ENCODE results near the gene BSN.
A peak's percentile ranks its signal among the peaks of the same experiment; 100 is the strongest.

Gene BSN

DNA sequence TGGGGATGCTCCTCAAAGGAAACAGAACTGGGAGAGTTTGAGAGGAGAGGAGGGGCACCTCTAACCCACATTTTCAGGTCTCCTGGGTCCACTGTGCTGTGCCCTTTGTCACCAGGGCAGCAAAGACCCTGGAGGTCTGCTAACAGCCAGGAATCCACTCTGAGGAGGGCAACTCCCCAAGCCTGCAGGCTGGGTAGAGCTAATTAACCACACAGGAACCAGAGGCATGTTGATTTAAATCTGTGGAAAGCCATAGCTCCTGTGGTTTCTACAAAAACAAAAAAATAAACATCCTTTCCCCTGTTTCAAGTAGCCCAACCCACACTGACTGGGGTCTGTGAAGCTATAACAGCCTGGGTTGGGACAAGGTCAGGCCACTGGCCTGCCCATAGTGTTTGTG, 2.2 kb upstream of the BSN start:
- Histone ChIP-seq H3K27me3 (ENCODE audit: control insufficient read depth in 1 of 2, insufficient read depth in 1 of 2, low read length in 2 of 2) (peaks cover 45 to 55% of the 10 kb centered on the region in 2 experiments), H3K4me2 (ENCODE audit: low read length, poor library complexity, severe bottlenecking) (no peak overlapping the region), H3K79me1 (replicated peaks; ENCODE audit: low read length, poor library complexity, severe bottlenecking) (peaks cover 2% of the 10 kb centered on the region), H2BK5ac (ENCODE audit: low read depth, low read length, poor library complexity, severe bottlenecking) (no peak overlapping the region), H3K18ac (ENCODE audit: low read depth in 1 of 2, low read length in 2 of 2) (no peak overlapping the region), H2BK15ac (ENCODE audit: low read depth, poor library complexity, severe bottlenecking) (no peak overlapping the region), H4K91ac (ENCODE audit: low read length) (no peak overlapping the region), H2BK12ac (ENCODE audit: low read length in 2 of 2) (no peak overlapping the region), H3K36me3 (ENCODE audit: control insufficient read depth in 1 of 2, insufficient read depth in 2 of 2, low read depth in 1 of 2, low read length in 2 of 2) (no peaks in the 10 kb centered on the region), H3K9ac (ENCODE audit: low read length) (no peak overlapping the region), H3K4me1 (ENCODE audit: control insufficient read depth, insufficient read depth, low read depth, low read length) (peaks cover 15% of the 10 kb centered on the region), H3K14ac (ENCODE audit: low read length in 2 of 2) (no peak overlapping the region), H3K23ac (ENCODE audit: low read length in 2 of 2) (no peak overlapping the region), H3K9me3 (ENCODE audit: control insufficient read depth, low read length) (no peaks in the 10 kb centered on the region), H4K8ac (ENCODE audit: low read length) (no peak overlapping the region), H3K27ac (ENCODE audit: low read length, poor library complexity, severe bottlenecking) (no peak overlapping the region), H2AFZ (ENCODE audit: low read depth, low read length) (no peak overlapping the region), H2BK120ac (ENCODE audit: low read depth, low read length) (no peak overlapping the region), H3K4ac (ENCODE audit: low read depth in 1 of 2, low read length in 2 of 2) (no peak overlapping the region), H3K4me3 (ENCODE audit: insufficient read depth in 1 of 2, low read depth in 1 of 2, low read length in 2 of 2) (no peak overlapping the region), H2AK5ac (ENCODE audit: low read length, severe bottlenecking) (no peak overlapping the region)
- no peak for DNase-seq

DNA sequence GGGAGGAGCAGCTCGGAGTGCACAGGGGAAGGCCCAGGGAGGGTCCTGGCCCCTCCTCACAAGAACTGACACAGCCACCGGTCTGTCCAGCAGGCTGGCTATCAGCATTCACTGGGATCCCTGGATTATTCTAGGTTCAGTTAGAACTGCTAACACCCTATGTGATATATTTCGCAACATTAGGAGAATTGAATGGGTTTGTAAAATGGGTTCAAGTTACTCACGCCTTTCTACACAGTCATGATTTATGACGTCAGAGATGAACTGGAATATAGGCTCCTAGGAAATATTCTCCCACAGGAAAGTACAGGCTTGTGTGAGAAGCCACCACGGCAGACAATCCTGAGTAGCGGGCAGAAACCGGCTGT, 969 bp upstream of the BSN start:
- peak overlapping the region; percentile 90 for H3K9ac ChIP-seq (ENCODE audit: low read length)
- H2BK15ac ChIP-seq (ENCODE audit: low read depth, poor library complexity, severe bottlenecking), result no peak overlapping the region
- peaks cover 15% of the 10 kb centered on the region for H3K4me1 ChIP-seq (ENCODE audit: control insufficient read depth, insufficient read depth, low read depth, low read length)
- H3K36me3 ChIP-seq (ENCODE audit: control insufficient read depth in 1 of 2, insufficient read depth in 2 of 2, low read depth in 1 of 2, low read length in 2 of 2), result no peaks in the 10 kb centered on the region
- H3K4me2 ChIP-seq (ENCODE audit: low read length, poor library complexity, severe bottlenecking), result peak overlapping the region; percentile 57
- 61% methylated on average over 8 of the region's 8 CpGs for WGBS
- H3K18ac ChIP-seq (ENCODE audit: low read depth in 1 of 2, low read length in 2 of 2), result peak overlapping the region in 1 of 2 experiments; percentile 9
- H2BK12ac ChIP-seq (ENCODE audit: low read length in 2 of 2), result no peak overlapping the region
- no peak overlapping the region for H3K27ac ChIP-seq (ENCODE audit: low read length, poor library complexity, severe bottlenecking)
- no peak overlapping the region for H3K14ac ChIP-seq (ENCODE audit: low read length in 2 of 2)
- no peak overlapping the region for H4K91ac ChIP-seq (ENCODE audit: low read length)
- H3K23ac ChIP-seq (ENCODE audit: low read length in 2 of 2), result no peak overlapping the region
- no peak overlapping the region for H2AFZ ChIP-seq (ENCODE audit: low read depth, low read length)
- H3K27me3 ChIP-seq (ENCODE audit: control insufficient read depth in 1 of 2, insufficient read depth in 1 of 2, low read length in 2 of 2), result peaks cover 39 to 51% of the 10 kb centered on the region in 2 experiments
- no peak overlapping the region for H2AK5ac ChIP-seq (ENCODE audit: low read length, severe bottlenecking)
- DNase-seq, result peak; percentile 35
- H3K9me3 ChIP-seq (ENCODE audit: control insufficient read depth, low read length), result no peaks in the 10 kb centered on the region
- H2BK120ac ChIP-seq (ENCODE audit: low read depth, low read length), result no peak overlapping the region
- no peak overlapping the region for H2BK5ac ChIP-seq (ENCODE audit: low read depth, low read length, poor library complexity, severe bottlenecking)
- no peak overlapping the region for H3K4ac ChIP-seq (ENCODE audit: low read depth in 1 of 2, low read length in 2 of 2)
- H4K8ac ChIP-seq (ENCODE audit: low read length), result no peak overlapping the region
- H3K79me1 ChIP-seq (replicated peaks; ENCODE audit: low read length, poor library complexity, severe bottlenecking), result peaks cover 2% of the 10 kb centered on the region
- peak overlapping the region in 1 of 2 experiments; percentile 86 for H3K4me3 ChIP-seq (ENCODE audit: insufficient read depth in 1 of 2, low read depth in 1 of 2, low read length in 2 of 2)

DNA sequence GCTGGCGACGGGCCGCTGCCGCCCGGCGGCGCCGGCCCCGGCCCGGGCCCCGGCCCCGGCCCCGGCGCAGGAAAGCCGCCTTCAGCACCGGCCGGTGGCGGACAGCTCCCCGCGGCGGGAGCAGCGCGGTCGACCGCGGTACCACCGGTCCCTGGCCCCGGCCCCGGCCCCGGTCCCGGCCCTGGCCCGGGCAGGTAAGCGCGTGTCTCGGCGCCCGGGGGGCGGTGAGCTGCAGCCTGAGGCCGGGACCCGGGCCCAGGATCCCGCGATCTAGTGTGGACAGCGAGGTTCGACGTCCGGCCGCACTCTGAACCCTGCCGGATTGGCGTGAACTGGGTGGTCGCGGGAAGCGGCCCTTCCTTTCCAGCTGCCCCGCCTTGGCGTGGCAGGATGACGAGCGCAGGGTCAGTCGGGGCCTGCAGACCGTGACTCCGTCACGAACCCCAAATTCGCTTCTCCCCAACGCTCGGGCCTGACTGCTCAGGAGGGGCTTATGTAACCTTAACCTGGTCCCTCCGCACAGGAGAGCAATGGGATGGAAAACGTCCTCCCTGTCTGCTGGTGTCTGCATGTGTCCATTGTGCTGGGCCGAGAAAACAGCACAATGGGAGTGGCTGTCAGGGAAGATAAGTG, 472 bp downstream of the BSN start:
- Histone ChIP-seq H3K14ac (ENCODE audit: low read length in 2 of 2) (no peak overlapping the region), H3K4me3 (ENCODE audit: insufficient read depth in 1 of 2, low read depth in 1 of 2, low read length in 2 of 2) (peak overlapping the region; percentile 66 to 68), H3K9ac (ENCODE audit: low read length) (no peak overlapping the region), H3K9me3 (ENCODE audit: control insufficient read depth, low read length) (no peaks in the 10 kb centered on the region), H3K4me2 (ENCODE audit: low read length, poor library complexity, severe bottlenecking) (peak overlapping the region; percentile 83), H2AK5ac (ENCODE audit: low read length, severe bottlenecking) (no peak overlapping the region), H2AFZ (ENCODE audit: low read depth, low read length) (no peak overlapping the region), H2BK15ac (ENCODE audit: low read depth, poor library complexity, severe bottlenecking) (no peak overlapping the region), H4K8ac (ENCODE audit: low read length) (no peak overlapping the region), H3K79me1 (replicated peaks; ENCODE audit: low read length, poor library complexity, severe bottlenecking) (peaks cover 2% of the 10 kb centered on the region), H3K4me1 (ENCODE audit: control insufficient read depth, insufficient read depth, low read depth, low read length) (peaks cover 15% of the 10 kb centered on the region), H3K18ac (ENCODE audit: low read depth in 1 of 2, low read length in 2 of 2) (no peak overlapping the region), H4K91ac (ENCODE audit: low read length) (no peak overlapping the region), H2BK120ac (ENCODE audit: low read depth, low read length) (no peak overlapping the region), H3K27ac (ENCODE audit: low read length, poor library complexity, severe bottlenecking) (no peak overlapping the region), H3K23ac (ENCODE audit: low read length in 2 of 2) (peak overlapping the region in 1 of 2 experiments; percentile 23), H3K4ac (ENCODE audit: low read depth in 1 of 2, low read length in 2 of 2) (no peak overlapping the region), H2BK12ac (ENCODE audit: low read length in 2 of 2) (no peak overlapping the region), H3K27me3 (ENCODE audit: control insufficient read depth in 1 of 2, insufficient read depth in 1 of 2, low read length in 2 of 2) (peaks cover 35 to 41% of the 10 kb centered on the region in 2 experiments), H2BK5ac (ENCODE audit: low read depth, low read length, poor library complexity, severe bottlenecking) (no peak overlapping the region), H3K36me3 (ENCODE audit: control insufficient read depth in 1 of 2, insufficient read depth in 2 of 2, low read depth in 1 of 2, low read length in 2 of 2) (no peaks in the 10 kb centered on the region)
- peak; percentile 39 for DNase-seq
- 5% methylated on average over 44 of the region's 66 CpGs for WGBS

DNA sequence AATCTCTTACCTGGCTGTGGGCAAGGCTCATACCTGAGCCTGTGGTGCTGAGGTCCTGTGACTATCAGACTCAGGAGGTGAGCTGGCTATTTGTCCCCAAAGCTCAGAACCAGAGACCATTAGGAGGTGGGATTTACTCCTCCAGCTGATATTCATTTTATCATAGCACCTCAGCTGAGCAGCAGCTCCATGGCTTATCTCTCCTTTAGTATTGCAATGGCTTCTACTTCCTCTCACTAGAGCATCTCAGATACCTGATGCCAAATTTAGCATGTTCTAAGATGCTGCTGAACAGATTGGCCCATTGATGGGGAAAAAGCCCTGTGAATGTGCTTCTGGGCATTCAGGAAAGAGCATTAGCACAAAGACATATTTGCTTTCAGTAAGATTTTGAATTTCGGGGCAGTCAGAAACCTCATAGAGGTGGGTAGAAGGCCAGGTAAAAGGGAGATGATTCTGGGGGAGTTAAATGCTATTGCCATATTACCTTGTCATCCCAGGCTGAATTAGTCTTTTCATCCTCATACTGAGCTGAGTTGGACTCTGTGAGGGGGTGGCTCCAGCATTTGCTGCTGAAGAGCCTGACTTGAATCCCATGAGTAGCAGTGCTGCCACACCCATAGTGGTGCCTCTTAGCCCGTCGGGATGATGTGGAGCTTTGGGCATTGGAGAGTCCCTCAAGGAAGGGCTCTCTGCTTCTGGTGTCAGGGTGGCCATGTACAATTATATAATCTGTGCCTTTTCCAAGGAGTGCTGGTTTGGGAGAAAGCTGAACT, 2.4 kb downstream of the BSN start:
- Histone ChIP-seq H3K9ac (ENCODE audit: low read length) (no peak overlapping the region), H3K14ac (ENCODE audit: low read length in 2 of 2) (no peak overlapping the region), H3K27ac (ENCODE audit: low read length, poor library complexity, severe bottlenecking) (no peak overlapping the region), H2AFZ (ENCODE audit: low read depth, low read length) (no peak overlapping the region), H2AK5ac (ENCODE audit: low read length, severe bottlenecking) (no peak overlapping the region), H3K4me2 (ENCODE audit: low read length, poor library complexity, severe bottlenecking) (no peak overlapping the region), H3K4ac (ENCODE audit: low read depth in 1 of 2, low read length in 2 of 2) (no peak overlapping the region), H3K18ac (ENCODE audit: low read depth in 1 of 2, low read length in 2 of 2) (no peak overlapping the region), H3K36me3 (ENCODE audit: control insufficient read depth in 1 of 2, insufficient read depth in 2 of 2, low read depth in 1 of 2, low read length in 2 of 2) (no peaks in the 10 kb centered on the region), H4K8ac (ENCODE audit: low read length) (no peak overlapping the region), H3K4me1 (ENCODE audit: control insufficient read depth, insufficient read depth, low read depth, low read length) (peaks cover 15% of the 10 kb centered on the region), H2BK120ac (ENCODE audit: low read depth, low read length) (no peak overlapping the region), H3K79me1 (replicated peaks; ENCODE audit: low read length, poor library complexity, severe bottlenecking) (peaks cover 2% of the 10 kb centered on the region), H2BK5ac (ENCODE audit: low read depth, low read length, poor library complexity, severe bottlenecking) (no peak overlapping the region), H3K23ac (ENCODE audit: low read length in 2 of 2) (peak overlapping the region in 1 of 2 experiments; percentile 63), H2BK12ac (ENCODE audit: low read length in 2 of 2) (no peak overlapping the region), H3K27me3 (ENCODE audit: control insufficient read depth in 1 of 2, insufficient read depth in 1 of 2, low read length in 2 of 2) (peaks cover 41 to 49% of the 10 kb centered on the region in 2 experiments), H3K4me3 (ENCODE audit: insufficient read depth in 1 of 2, low read depth in 1 of 2, low read length in 2 of 2) (no peak overlapping the region), H2BK15ac (ENCODE audit: low read depth, poor library complexity, severe bottlenecking) (no peak overlapping the region), H3K9me3 (ENCODE audit: control insufficient read depth, low read length) (no peaks in the 10 kb centered on the region), H4K91ac (ENCODE audit: low read length) (no peak overlapping the region)
- WGBS, result 84% methylated on average over 3 of the region's 3 CpGs
- DNase-seq, result no peak

Data from mesenchymal stem cell (in vitro differentiated cells and primary cell).